ENCODE measurements around the gene SORCS1.

DNA sequence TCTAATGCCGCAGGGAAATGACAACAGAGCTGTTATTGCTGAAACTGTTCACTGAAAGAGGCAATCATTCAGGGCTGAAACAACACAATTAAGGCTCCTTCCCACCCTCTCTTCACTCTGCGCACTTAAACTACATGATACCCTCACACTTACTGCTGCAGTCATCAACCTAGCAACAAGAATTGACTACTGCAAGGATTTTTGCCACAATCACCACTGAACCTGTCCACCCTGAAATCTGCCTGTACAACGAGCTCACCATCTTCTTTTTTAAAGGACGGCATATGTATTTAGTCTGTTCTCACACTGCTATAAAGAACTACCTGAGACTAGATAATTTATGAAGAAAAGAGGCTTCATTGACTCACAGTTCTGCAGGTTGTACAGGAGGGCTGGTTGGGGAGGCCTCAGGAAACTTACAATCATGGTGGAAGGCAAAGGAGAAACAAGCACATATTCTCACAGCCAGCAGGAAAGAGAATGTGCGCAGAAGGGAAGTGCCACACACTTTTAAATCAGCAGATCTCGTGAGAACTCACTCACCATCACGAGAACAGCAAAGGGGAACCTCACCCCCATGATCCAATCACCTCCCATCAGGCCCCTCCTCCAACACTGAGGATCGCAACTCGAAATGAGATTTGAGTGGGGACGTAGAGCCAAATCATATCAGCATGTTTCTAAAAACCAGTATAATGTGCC is 131.7 kb downstream of the SORCS1 start:
- TF ChIP-seq, protein P1, sequence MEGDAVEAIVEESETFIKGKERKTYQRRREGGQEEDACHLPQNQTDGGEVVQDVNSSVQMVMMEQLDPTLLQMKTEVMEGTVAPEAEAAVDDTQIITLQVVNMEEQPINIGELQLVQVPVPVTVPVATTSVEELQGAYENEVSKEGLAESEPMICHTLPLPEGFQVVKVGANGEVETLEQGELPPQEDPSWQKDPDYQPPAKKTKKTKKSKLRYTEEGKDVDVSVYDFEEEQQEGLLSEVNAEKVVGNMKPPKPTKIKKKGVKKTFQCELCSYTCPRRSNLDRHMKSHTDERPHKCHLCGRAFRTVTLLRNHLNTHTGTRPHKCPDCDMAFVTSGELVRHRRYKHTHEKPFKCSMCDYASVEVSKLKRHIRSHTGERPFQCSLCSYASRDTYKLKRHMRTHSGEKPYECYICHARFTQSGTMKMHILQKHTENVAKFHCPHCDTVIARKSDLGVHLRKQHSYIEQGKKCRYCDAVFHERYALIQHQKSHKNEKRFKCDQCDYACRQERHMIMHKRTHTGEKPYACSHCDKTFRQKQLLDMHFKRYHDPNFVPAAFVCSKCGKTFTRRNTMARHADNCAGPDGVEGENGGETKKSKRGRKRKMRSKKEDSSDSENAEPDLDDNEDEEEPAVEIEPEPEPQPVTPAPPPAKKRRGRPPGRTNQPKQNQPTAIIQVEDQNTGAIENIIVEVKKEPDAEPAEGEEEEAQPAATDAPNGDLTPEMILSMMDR (IDR thresholded peaks at IDR 0.05; ENCODE audit: low read depth, low read length, poor library complexity, severe bottlenecking): no peak
- no peak for TF ChIP-seq EZH2phosphoT487 (IDR thresholded peaks at IDR 0.05; ENCODE audit: borderline replicate concordance, low read length)
